Measurements from ENCODE around the gene NCOA7. TPM values are rescaled to one million over a fixed set of nuclear protein-coding genes. Genes with fewer than 3 reads are reported as not detected.

Gene NCOA7
- total RNA-seq, 1 experiment from 2014 or later: 13.8 TPM

- no peak for TF ChIP-seq REST (IDR thresholded peaks at IDR 0.05; ENCODE audit: low read depth)
Measured at GRCh38 chr6:125821825-125822281, 31.1 kb downstream of the NCOA7 start (continued).

- CTCF ChIA-PET: no interaction called here
Measured at GRCh38 chr6:125823180-125823579, 32.4 kb downstream of the NCOA7 start.

More at GRCh38 chr6:125823180-125823579, 32.4 kb downstream of the NCOA7 start:
- Histone ChIP-seq H3K9ac (ENCODE audit: low read length) (no peak overlapping the region), H3K4me3 (replicated peaks in 1 of 2; ENCODE audit: low read depth in 1 of 2, low read length in 2 of 2) (no peak overlapping the region), H3K27me3 (ENCODE audit: insufficient read depth, low read length) (no peaks in the 10 kb centered on the region), H4K20me1 (ENCODE audit: insufficient read depth) (no peaks in the 10 kb centered on the region), H3K79me2 (ENCODE audit: insufficient read depth, low read length) (no peaks in the 10 kb centered on the region), H3K4me2 (ENCODE audit: low read length) (no peak overlapping the region), H3K36me3 (ENCODE audit: control insufficient read depth in 1 of 2, insufficient read depth in 2 of 2, low read length in 2 of 2) (no peaks in the 10 kb centered on the region), H2AFZ (ENCODE audit: low read depth, low read length, poor library complexity, severe bottlenecking) (no peak overlapping the region), H3K9me2 (ENCODE audit: insufficient read depth) (no peaks in the 10 kb centered on the region), H3K4me1 (ENCODE audit: control insufficient read depth in 1 of 2, insufficient read depth in 2 of 2, low read length in 2 of 2) (peaks cover 11 to 14% of the 10 kb centered on the region in 2 experiments), H3K9me3 (ENCODE audit: control insufficient read depth in 1 of 2, insufficient read depth in 1 of 2, low read depth in 1 of 2, low read length in 2 of 2) (no peaks in the 10 kb centered on the region), H3K27ac (ENCODE audit: low read depth, low read length) (no peak overlapping the region)
- ChIA-PET RAD21 (ENCODE audit: low non-redundant PET in 1 of 2, low total read pairs in 2 of 2, uncharacterized antibody in 2 of 2, unreplicated experiment in 2 of 2) (no interaction called here), POLR2A (no interaction called here)
- no peak for TF ChIP-seq POLR2AphosphoS5 (IDR thresholded peaks at IDR 0.05; ENCODE audit: low read depth, low read length)
- TF ChIP-seq ZFX (IDR thresholded peaks at IDR 0.05): no peak
- no peak for TF ChIP-seq REST (IDR thresholded peaks at IDR 0.05; ENCODE audit: low read depth)
- no peak for TF ChIP-seq RAD21 (IDR thresholded peaks at IDR 0.05; ENCODE audit: low read depth)
- TF ChIP-seq EGR1 (IDR thresholded peaks at IDR 0.05; ENCODE audit: low read depth): no peak
- TF ChIP-seq SRF (IDR thresholded peaks at IDR 0.05; ENCODE audit: low read depth): no peak
- TF ChIP-seq, protein P1, sequence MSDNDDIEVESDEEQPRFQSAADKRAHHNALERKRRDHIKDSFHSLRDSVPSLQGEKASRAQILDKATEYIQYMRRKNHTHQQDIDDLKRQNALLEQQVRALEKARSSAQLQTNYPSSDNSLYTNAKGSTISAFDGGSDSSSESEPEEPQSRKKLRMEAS (IDR thresholded peaks at IDR 0.05): no peak
- no peak for TF ChIP-seq SIN3A (IDR thresholded peaks at IDR 0.05; ENCODE audit: low read depth)
- no peak for TF ChIP-seq FOSL1 (IDR thresholded peaks at IDR 0.05; ENCODE audit: low read depth)
- no peak for TF ChIP-seq CEBPB (IDR thresholded peaks at IDR 0.05; ENCODE audit: low read depth)
- no peak for TF ChIP-seq CBX3 (IDR thresholded peaks at IDR 0.05; ENCODE audit: low read depth)
- TF ChIP-seq TCF7L2 (IDR thresholded peaks at IDR 0.05; ENCODE audit: borderline replicate concordance, extremely low read depth, insufficient read depth, insufficient read length): no peak
- TF ChIP-seq EZH2phosphoT487 (IDR thresholded peaks at IDR 0.05; ENCODE audit: borderline replicate concordance): no peak
- BruUV-seq (replicated peaks): no TSS peak
- no peak for ATAC-seq
- no peak for DNase-seq (ENCODE audit: low read depth, low spot score)
- intact Hi-C loops (cut with micrococcal nuclease): no loop called here
